Right renal cortex interstitium (tissue), 3 donors: ENCODE measurements around the gene INPP4A. TPM values are rescaled to one million over a fixed set of nuclear protein-coding genes. Genes with fewer than 3 reads are reported as not detected.
"Not testable (repeated sequence)": the region's sequence is repeated elsewhere in the genome, so short reads cannot be mapped to it uniquely, and the experiment has no call there.

Experiments used
- DNase-seq, 3 donors: peaks; one replicate each; pipeline ENCODE4 v3.0.0-alpha.2; 2013; ENCODE audit warnings: low read depth in 3 of 3, low spot score in 2 of 3
- polyA plus RNA-seq, 3 donors: library from polyadenylated mRNA; unstranded; fragments of 120-200 nt; gene quantifications; one replicate each; pipeline ENCODE4 v1.2.1, GENCODE V29; 2013; ENCODE audit not compliant: insufficient read length in 3 of 3

INPP4A gene
- 10 to 100 TPM; 18.1 to 19.8 (median 18.4) TPM for polyA plus RNA-seq

- peak in 1 of 3 donors; percentile 62 for DNase-seq
Observed at GRCh38 chr2:98444436-98445176, at the start of gene INPP4A. INPP4A (plus strand) TSS chr2:98444858; CDS start chr2:98520049, 75,191 bp downstream.

- no peak for DNase-seq
Observed at GRCh38 chr2:98395977-98396376, 48.7 kb upstream of the INPP4A start.

DNA sequence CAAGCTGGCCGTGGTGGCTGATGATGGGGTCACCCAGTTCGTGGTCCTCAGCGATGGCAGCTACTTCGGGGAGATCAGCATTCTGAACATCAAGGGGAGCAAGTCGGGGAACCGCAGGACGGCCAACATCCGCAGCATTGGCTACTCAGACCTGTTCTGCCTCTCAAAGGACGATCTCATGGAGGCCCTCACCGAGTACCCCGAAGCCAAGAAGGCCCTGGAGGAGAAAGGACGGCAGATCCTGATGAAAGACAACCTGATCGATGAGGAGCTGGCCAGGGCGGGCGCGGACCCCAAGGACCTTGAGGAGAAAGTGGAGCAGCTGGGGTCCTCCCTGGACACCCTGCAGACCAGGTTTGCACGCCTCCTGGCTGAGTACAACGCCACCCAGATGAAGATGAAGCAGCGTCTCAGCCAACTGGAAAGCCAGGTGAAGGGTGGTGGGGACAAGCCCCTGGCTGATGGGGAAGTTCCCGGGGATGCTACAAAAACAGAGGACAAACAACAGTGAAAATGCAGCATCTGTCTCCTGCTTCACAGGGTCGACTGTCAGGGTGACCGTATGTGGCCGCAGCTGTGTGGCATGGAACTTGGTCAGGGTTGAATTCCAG is 47.8 kb upstream of the INPP4A start:
- no peak for DNase-seq

- DNase-seq, result no peak
Observed at GRCh38 chr2:98399140-98399539, 45.5 kb upstream of the INPP4A start.

- no peak for DNase-seq
Observed at GRCh38 chr2:98403878-98404277, 40.8 kb upstream of the INPP4A start.

GRCh38 chr2:98404556-98405250 is 40.0 kb upstream of the INPP4A start:
- no peak for DNase-seq

DNA sequence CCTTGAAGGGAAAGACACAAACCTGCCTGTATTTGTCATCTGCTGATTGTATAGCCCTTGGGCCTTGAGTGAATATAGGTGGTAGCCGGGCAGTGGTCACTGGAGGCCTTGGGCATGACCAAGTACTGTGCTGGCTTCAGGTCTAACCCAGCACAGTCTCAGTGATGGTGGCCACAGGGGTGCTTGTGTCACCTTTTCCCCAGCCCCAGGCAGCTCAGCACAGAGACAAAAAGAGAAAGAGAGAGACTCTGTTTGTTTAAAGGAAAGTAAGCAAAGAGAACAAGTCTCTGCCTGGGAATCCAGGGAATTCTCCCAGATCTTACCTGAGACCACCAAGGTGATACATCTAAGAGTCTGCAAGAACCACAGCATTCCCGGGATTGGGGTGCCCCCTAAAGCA is 39.4 kb upstream of the INPP4A start:
- DNase-seq, result no peak

GRCh38 chr2:98408155-98408554 is 36.5 kb upstream of the INPP4A start:
- DNase-seq, result no peak

GRCh38 chr2:98412751-98413458 is 31.8 kb upstream of the INPP4A start:
- DNase-seq, result peak; percentile 12 to 30 (median 17)

DNA sequence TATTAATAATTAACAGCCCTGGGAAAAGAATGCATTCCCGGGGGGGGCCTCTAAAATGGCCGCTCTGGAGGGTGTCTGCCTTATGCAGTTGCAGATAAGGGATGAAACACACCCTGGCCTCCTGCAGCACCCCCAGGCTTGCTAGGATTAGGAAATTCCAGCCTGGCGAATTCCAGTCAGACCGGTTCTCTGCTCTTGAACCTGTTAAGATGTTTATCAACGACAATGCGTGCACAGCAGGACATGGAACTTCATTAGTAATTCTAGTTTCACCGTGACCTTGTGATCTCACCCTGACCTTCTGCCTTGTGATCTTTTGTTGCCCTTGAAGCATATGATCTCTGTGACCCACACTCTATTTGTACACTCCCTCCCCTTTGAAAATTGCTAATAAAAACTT is 30.4 kb upstream of the INPP4A start:
- DNase-seq, result not testable (repeated sequence)

DNA sequence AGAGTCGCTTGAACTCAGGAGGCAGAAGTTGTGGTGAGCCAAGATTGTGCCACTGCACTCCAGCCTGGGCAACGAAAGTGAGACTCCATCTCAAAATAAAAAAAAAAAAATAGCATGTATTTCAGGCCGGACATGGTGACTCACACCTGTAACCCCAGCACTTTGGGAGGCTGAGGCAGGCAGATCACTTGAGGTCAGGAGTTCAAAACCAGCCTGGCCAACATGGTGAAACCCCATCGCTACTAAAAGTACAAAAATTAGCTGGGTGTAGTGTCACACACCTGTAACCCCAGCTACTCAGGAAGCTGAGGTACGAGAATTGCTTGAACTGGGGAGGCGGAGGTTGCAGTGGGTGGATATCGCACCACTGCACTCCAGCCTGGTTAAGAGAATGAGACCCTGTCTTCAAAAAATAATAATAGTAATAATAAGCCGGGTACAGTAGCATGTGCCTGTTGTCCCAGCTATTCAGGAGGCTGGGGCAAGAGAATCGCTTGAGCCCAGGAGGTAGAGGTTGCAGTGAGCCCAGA is 28.9 kb upstream of the INPP4A start:
- not testable (repeated sequence) for DNase-seq

DNA sequence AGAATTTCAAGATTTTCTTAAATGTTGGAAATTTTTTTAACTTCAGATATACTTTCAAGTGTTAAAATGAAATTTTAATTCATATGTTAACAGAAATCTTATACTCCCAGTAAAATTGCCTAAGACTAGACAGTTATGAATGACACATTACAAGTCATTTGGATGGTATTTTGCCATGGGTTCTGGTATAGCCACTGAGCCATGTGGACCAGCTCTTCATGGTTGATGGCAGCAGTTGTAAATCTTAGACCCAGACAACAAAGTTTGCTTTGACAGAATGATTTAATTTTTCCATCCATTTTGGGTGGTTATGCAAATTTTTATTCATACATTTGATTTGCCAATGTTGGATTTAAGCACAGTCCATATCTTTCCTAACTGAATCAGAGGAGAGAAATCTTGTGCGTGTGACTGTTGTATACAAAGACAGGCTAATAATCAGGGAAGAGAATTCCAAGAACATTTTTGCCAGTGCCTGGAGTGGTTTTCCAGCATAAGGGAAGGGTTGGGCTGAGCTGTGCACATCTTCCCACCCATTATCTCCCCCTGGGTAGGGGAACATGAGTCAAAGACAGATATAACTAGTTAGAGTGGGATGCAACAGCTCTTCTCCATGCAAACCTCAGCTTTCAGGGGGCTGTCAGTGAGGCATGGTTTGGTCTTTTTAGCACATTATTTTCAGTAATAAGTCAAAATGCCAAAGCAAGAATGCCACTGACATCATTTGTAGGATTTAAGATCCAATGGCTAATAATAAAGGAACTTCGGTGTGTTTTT is 28.1 kb upstream of the INPP4A start:
- DNase-seq, result no peak

- DNase-seq, result no peak
Observed at GRCh38 chr2:98419544-98419943, 25.1 kb upstream of the INPP4A start.

DNA sequence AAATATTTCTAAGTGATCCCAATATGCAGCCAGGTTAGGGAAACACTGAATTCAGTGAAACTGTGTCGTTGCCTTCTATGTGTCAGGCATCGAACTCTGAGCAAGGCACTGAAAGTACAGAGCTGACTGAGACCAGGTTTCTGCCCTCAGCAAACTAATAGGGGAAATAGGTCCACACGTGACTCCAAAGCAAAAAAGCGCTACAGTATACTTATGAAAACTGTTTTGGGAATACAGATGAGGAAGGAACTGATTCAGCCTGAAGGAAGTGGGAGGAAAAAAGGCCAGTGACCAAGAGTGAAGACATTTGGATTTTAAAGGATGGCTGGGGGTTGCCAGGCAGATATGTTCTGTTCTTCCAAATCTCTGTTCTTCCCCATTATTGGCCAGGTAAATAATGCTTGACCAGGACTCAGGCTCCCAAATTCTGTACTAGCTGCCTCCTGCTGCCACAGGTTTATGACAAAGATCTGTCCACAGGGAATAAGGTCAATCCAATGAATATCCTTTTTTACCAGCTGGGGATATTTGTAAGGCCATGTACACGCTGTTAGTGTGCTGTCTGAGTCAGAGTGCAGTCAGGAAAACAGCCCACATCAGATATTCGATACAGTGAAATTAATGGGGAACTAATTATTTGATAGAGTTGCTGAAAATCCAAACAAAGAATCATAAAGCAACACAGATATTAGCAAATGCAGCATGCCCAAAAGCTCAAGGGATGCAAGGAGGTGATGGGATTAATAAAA is 24.5 kb upstream of the INPP4A start:
- DNase-seq, result no peak

GRCh38 chr2:98422449-98422848 is 22.2 kb upstream of the INPP4A start:
- DNase-seq, result no peak

DNA sequence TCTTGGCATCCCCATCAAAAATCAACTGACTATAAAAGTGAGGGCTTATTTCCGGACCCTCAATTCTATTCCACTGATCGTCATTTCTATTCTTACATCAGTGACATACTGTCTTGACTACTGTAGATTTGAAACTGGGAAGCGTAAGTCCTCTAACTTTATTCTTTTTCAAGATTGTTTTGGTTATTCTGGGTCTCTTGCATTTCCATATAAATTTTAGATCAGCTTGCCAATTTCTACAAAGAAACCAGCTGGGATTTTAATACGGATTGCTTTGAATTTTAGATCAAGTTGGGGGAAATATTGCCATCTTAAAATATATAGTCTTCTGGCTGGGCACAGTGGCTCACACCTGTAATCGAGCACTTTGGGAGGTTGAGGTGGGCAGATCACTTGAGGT is 17.9 kb upstream of the INPP4A start:
- DNase-seq, result no peak

GRCh38 chr2:98432145-98432544 is 12.5 kb upstream of the INPP4A start:
- DNase-seq, result no peak

- no peak for DNase-seq
Observed at GRCh38 chr2:98433363-98433964, 11.2 kb upstream of the INPP4A start.

GRCh38 chr2:98434492-98434891 is 10.2 kb upstream of the INPP4A start:
- no peak for DNase-seq
